Tibial nerve (tissue), 4 donors: ENCODE results near the gene MICU2. TPM values are rescaled to one million over a fixed set of nuclear protein-coding genes. Genes with fewer than 3 reads are reported as not detected.

Source experiments
- DNase-seq, 2 donors: peaks; one replicate each; pipeline ENCODE4 v3.0.0-alpha.2; 2019; ENCODE audit warnings: low spot score in 2 of 2
- H3K27ac ChIP-seq, 4 donors: fragments of 200-600 bp; sonication (generic) in 3 of 4; one replicate each; pipeline ENCODE4 v1.5.1; 2017 to 2019; ENCODE audit warnings: mild to moderate bottlenecking in 1 of 4
- H3K27me3 ChIP-seq, 2 donors: fragments of 200-600 bp; sonication (generic) in 1 of 2; one replicate each; pipeline versions ENCODE4 v1.5.1 to v1.6.0; 2017 to 2019
- H3K36me3 ChIP-seq, 3 donors: fragments of 200-600 bp; sonication (generic); one replicate each; pipeline ENCODE4 v1.5.1; 2018 to 2019
- H3K4me1 ChIP-seq, 4 donors: fragments of 200-600 bp; sonication (generic) in 3 of 4; one replicate each; pipeline ENCODE4 v1.5.1; 2017 to 2019
- H3K4me3 ChIP-seq, 4 donors: fragments of 200-600 bp; sonication (generic) in 3 of 4; one replicate each; pipeline ENCODE4 v1.5.1; 2017 to 2019; ENCODE audit warnings: mild to moderate bottlenecking in 1 of 4, moderate library complexity in 1 of 4
- H3K9me3 ChIP-seq, 4 donors: fragments of 200-600 bp; sonication (generic) in 3 of 4; one replicate each; pipeline ENCODE4 v1.5.1; 2017 to 2019
- CTCF ChIP-seq, 5 experiments: fragments of 200-600 bp in 3 of 5; fragments of 450-650 bp in 2 of 5; sonication (generic) in 3 of 5; IDR thresholded peaks; one replicate each; pipeline ENCODE4 v1.5.1; 2016 to 2019; ENCODE audit warnings: antibody characterized with exemption in 5 of 5, mild to moderate bottlenecking in 3 of 5, moderate library complexity in 2 of 5
- EP300 ChIP-seq, 2 donors: sonication (generic); formaldehyde crosslinking; IDR thresholded peaks; one replicate each; pipeline ENCODE4 v1.6.1; 2017; ENCODE audit warnings: antibody characterized with exemption in 2 of 2, mild to moderate bottlenecking in 1 of 2
- POLR2A ChIP-seq, 2 donors: fragments of 450-650 bp; IDR thresholded peaks; one replicate each; pipeline ENCODE4 v1.6.1; 2017; ENCODE audit warnings: antibody characterized with exemption in 2 of 2, mild to moderate bottlenecking in 2 of 2, moderate library complexity in 2 of 2
- WGBS, 2 donors: methylation state at CpG; one replicate each; pipeline ENCODE4 v1.1.5; 2018; 5-methylcytosine and 5-hydroxymethylcytosine counted together
- total RNA-seq, 4 donors: library from RNA; depleted of rRNA; stranded (reverse); fragments of >200 nt; gene quantifications; one replicate each; pipeline ENCODE4 v1.1.0, GENCODE V29; 2016

The MICU2 gene
- total RNA-seq, 4 donors from 2014 or later = 57.3 to 85.2 (median 71.1) TPM

DNA sequence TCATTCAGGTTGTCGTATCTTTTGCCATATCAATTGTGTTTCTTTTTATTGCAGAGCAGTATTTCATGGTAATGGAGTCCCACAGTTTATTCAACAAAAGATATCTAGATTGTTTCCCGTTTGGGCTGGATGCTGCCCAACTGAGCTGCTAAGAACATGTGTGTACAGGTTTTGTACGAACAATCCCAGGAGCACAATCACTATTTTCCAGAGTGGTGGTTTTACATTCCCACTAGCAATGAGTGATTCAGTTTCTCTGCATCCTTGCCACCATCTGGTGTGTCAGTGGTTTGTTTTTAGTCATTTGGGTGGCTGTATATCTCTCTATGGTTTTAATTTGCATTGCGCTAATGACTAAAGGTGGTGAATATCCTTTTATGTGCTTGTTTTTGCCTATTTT is 92.1 kb downstream of the MICU2 start:
- H3K27ac ChIP-seq = no peak overlapping the region
- H3K27me3 ChIP-seq = no peaks in the 10 kb centered on the region
- no peaks in the 10 kb centered on the region for H3K9me3 ChIP-seq
- no peaks in the 10 kb centered on the region for H3K4me1 ChIP-seq
- H3K4me3 ChIP-seq = no peak overlapping the region
- DNase-seq = no peak
- peaks cover 0 to 69% (median 0%) of the 10 kb centered on the region in 3 donors for H3K36me3 ChIP-seq
- 70 to 77% methylated on average over 4 of the region's 4 CpGs for WGBS, 2 donors
- TF ChIP-seq POLR2A (IDR thresholded peaks at IDR 0.05) = no peak
- no peak for TF ChIP-seq EP300 (IDR thresholded peaks at IDR 0.05)
- TF ChIP-seq CTCF (IDR thresholded peaks at IDR 0.05) = no peak

GRCh38 chr13:21504379-21504778 is 99.6 kb downstream of the MICU2 start:
- WGBS, 2 donors = 95 to 100% methylated on average over 3 of the region's 3 CpGs
- no peak for DNase-seq
- peaks cover 0 to 54% (median 0%) of the 10 kb centered on the region in 3 donors for H3K36me3 ChIP-seq
- H3K4me3 ChIP-seq = no peak overlapping the region
- H3K27me3 ChIP-seq = no peaks in the 10 kb centered on the region
- no peaks in the 10 kb centered on the region for H3K4me1 ChIP-seq
- no peaks in the 10 kb centered on the region for H3K9me3 ChIP-seq
- no peak overlapping the region for H3K27ac ChIP-seq
- TF ChIP-seq EP300 (IDR thresholded peaks at IDR 0.05) (no peak), CTCF (IDR thresholded peaks at IDR 0.05) (no peak), POLR2A (IDR thresholded peaks at IDR 0.05) (no peak)

- 93 to 97% methylated on average over 3 of the region's 3 CpGs for WGBS, 2 donors
- no peak for DNase-seq
These were observed 102.3 kb downstream of the MICU2 start for GRCh38 chr13:21501686-21502085.

DNA sequence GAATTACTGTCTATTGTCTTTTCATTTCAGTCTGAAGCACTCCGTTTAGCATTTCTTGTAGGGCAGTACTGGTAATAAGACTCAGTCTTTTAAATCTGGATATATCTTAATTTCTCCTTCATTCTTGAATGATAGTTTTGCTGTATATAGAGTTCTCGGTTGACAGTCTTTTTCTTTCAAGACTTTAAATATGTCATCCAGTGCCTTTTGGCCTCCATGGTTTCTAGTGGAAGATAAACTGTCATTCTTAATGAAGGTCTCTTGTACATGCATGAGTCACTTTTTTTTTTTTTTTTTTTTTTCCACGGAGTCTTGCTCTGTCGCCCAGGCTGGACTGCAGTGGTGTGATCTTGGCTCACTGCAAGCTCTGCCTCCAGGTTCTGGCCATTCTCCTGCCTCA is 117.6 kb downstream of the MICU2 start:
- no peak for DNase-seq
- WGBS, 2 donors = 96 to 99% methylated on average over 4 of the region's 4 CpGs
- H3K36me3 ChIP-seq = peaks cover 0 to 26% (median 0%) of the 10 kb centered on the region in 3 donors
- TF ChIP-seq CTCF (IDR thresholded peaks at IDR 0.05) (no peak), EP300 (IDR thresholded peaks at IDR 0.05) (no peak), POLR2A (IDR thresholded peaks at IDR 0.05) (no peak)
- no peak overlapping the region for H3K27ac ChIP-seq
- peaks cover 0 to 30% (median 2%) of the 10 kb centered on the region in 4 donors for H3K9me3 ChIP-seq
- H3K4me1 ChIP-seq = no peaks in the 10 kb centered on the region
- H3K4me3 ChIP-seq = no peak overlapping the region
- H3K27me3 ChIP-seq = no peaks in the 10 kb centered on the region

More at GRCh38 chr13:21501686-21502085, 102.3 kb downstream of the MICU2 start:
- Histone ChIP-seq H3K4me3 (no peak overlapping the region), H3K4me1 (no peaks in the 10 kb centered on the region), H3K9me3 (no peaks in the 10 kb centered on the region), H3K27me3 (no peaks in the 10 kb centered on the region), H3K27ac (no peak overlapping the region), H3K36me3 (peaks cover 0 to 67% (median 0%) of the 10 kb centered on the region in 3 donors)
- no peak for TF ChIP-seq CTCF (IDR thresholded peaks at IDR 0.05)
- TF ChIP-seq EP300 (IDR thresholded peaks at IDR 0.05) = no peak
- no peak for TF ChIP-seq POLR2A (IDR thresholded peaks at IDR 0.05)

- Histone ChIP-seq H3K4me1 (peaks cover 0 to 6% (median 0%) of the 10 kb centered on the region in 4 donors), H3K4me3 (no peak overlapping the region), H3K36me3 (no peaks in the 10 kb centered on the region), H3K9me3 (peaks cover 0 to 30% (median 2%) of the 10 kb centered on the region in 4 donors), H3K27ac (no peak overlapping the region), H3K27me3 (no peaks in the 10 kb centered on the region)
- no peak for DNase-seq
- TF ChIP-seq POLR2A (IDR thresholded peaks at IDR 0.05) (no peak), EP300 (IDR thresholded peaks at IDR 0.05) (no peak), CTCF (IDR thresholded peaks at IDR 0.05) (no peak)
- WGBS, 2 donors = 92 to 93% methylated on average over 23 to 24 of the region's 24 CpGs
These were observed 120.2 kb downstream of the MICU2 start for GRCh38 chr13:21483748-21484147.
